GM12878 (cell line): ENCODE results near the gene SERPINA6. TPM values are rescaled to one million over a fixed set of nuclear protein-coding genes. Genes with fewer than 3 reads are reported as not detected.

Experiments
- ATAC-seq: fragments of 200-7000 bp; cut with Tn5 transposase; 3 replicates; pipeline ENCODE4 v1.9.1; 2020; ENCODE audit warnings: mild to moderate bottlenecking, moderate library complexity
- BruUV-seq: library from RNA; stranded (reverse); fragments of 400-500 nt; replicated peaks from 2 replicates; lab custom pipeline; 2021; lab: Mats Ljungman, UMichigan
- CTCF ChIA-PET: fragments of 300-600 bp; sonication (Branson Sonifier 250); formaldehyde crosslinking; extraction: SDS; loops from one replicate; lab custom pipeline; 2021; ENCODE audit warnings: inconsistent platforms; lab: Yijun Ruan, JAX
- POLR2A ChIA-PET: fragments of 350-600 bp; formaldehyde crosslinking; extraction: SDS; loops from one replicate; lab custom pipeline; 2021; ENCODE audit warnings: inconsistent platforms; lab: Charles Lee
- RAD21 ChIA-PET: fragments of 300-600 bp; sonication (Branson Sonifier 250); formaldehyde crosslinking; loops from one replicate; lab custom pipeline; 2023; ENCODE audit warnings: antibody characterized with exemption; ENCODE audit not compliant: unreplicated experiment; lab: Charles Lee
- SMC1A ChIA-PET: fragments of 300-600 bp; sonication (Branson Sonifier 250); formaldehyde crosslinking; loops from one replicate; lab custom pipeline; 2023; ENCODE audit not compliant: unreplicated experiment, uncharacterized antibody; lab: Charles Lee
- DNase-seq: peaks from one replicate; pipeline ENCODE4 v3.0.0-alpha.2; 2011; ENCODE audit warnings: low read depth, low spot score
- FAIRE-seq: peaks from 3 replicates; lab custom pipeline; 2011; peaks lifted over from hg19 to GRCh38; lab: Jason Lieb, UNC
- H2AFZ ChIP-seq: 2 replicates; pipeline ENCODE4 v1.6.0; 2011; ENCODE audit warnings: low read depth, low read length, control low read depth; ENCODE audit not compliant: control insufficient read depth
- H3K27ac ChIP-seq: 2 replicates; pipeline ENCODE4 v1.5.1; 2011; ENCODE audit warnings: control low read depth; ENCODE audit not compliant: control insufficient read depth, insufficient read depth
- H3K27me3 ChIP-seq, 2 experiments: replicated peaks in 1 of 2; 2 replicates each; pipeline versions ENCODE4 v1.6.0 to v1.6.1; 2011; ENCODE audit warnings: low read length in 1 of 2; ENCODE audit not compliant: control insufficient read depth in 2 of 2, insufficient read depth in 2 of 2
- H3K36me3 ChIP-seq, 2 experiments: 2 replicates each; pipeline ENCODE4 v1.5.1; 2011; ENCODE audit warnings: low read length in 1 of 2; ENCODE audit not compliant: control insufficient read depth in 2 of 2, insufficient read depth in 2 of 2
- H3K4me1 ChIP-seq: 2 replicates; pipeline ENCODE4 v1.6.1; 2011; ENCODE audit warnings: mild to moderate bottlenecking, low read length, moderate library complexity, mixed read lengths; ENCODE audit not compliant: control insufficient read depth, insufficient read depth
- H3K4me2 ChIP-seq: 2 replicates; pipeline ENCODE4 v1.6.0; 2011; ENCODE audit warnings: control low read depth; ENCODE audit not compliant: control insufficient read depth, insufficient read depth
- H3K4me3 ChIP-seq: fragments of 200-600 bp; sonication (generic); 2 replicates; pipeline ENCODE4 v1.5.1; 2016
- H3K79me2 ChIP-seq: 2 replicates; pipeline ENCODE4 v1.6.0; 2011; ENCODE audit warnings: low read length; ENCODE audit not compliant: control insufficient read depth, insufficient read depth
- H3K9ac ChIP-seq: 2 replicates; pipeline ENCODE4 v1.8.0; 2011; ENCODE audit warnings: low read length, control low read depth, mixed read lengths; ENCODE audit not compliant: control insufficient read depth, insufficient read depth
- H3K9me3 ChIP-seq: replicated peaks from 3 replicates; pipeline ENCODE4 v1.5.1; 2011; ENCODE audit warnings: mild to moderate bottlenecking, low read length; ENCODE audit not compliant: control insufficient read depth, insufficient read depth
- H4K20me1 ChIP-seq: 2 replicates; pipeline ENCODE4 v1.6.0; 2011; ENCODE audit not compliant: control insufficient read depth, insufficient read depth
- BACH1 ChIP-seq: fragments of 450-650 bp; IDR thresholded peaks from 2 replicates; pipeline ENCODE4 v1.6.1; 2017; ENCODE audit warnings: mild to moderate bottlenecking, borderline replicate concordance
- BCLAF1 ChIP-seq: fragments of 450-650 bp; IDR thresholded peaks from 2 replicates; pipeline ENCODE4 v1.6.1; 2017; ENCODE audit warnings: antibody characterized with exemption, mild to moderate bottlenecking, moderate library complexity
- CBFB ChIP-seq: IDR thresholded peaks from 2 replicates; pipeline ENCODE4 v1.6.1; 2016; ENCODE audit warnings: antibody characterized with exemption, low read depth
- KAT2A ChIP-seq: conservative IDR thresholded peaks from 2 replicates; pipeline ENCODE4 v1.6.1; 2011; ENCODE audit warnings: low read depth, low read length; ENCODE audit not compliant: control insufficient read depth
- MTA2 ChIP-seq: fragments of 450-650 bp; IDR thresholded peaks from 2 replicates; pipeline ENCODE4 v1.6.1; 2016; ENCODE audit warnings: low read depth, mild to moderate bottlenecking, moderate library complexity
- PAX5 ChIP-seq: IDR thresholded peaks from 2 replicates; pipeline ENCODE4 v1.6.1; 2011; ENCODE audit warnings: low read depth, low read length, borderline replicate concordance
- SMAD1 ChIP-seq: fragments of 450-650 bp; IDR thresholded peaks from 2 replicates; pipeline ENCODE4 v1.6.1; 2018; ENCODE audit warnings: mild to moderate bottlenecking, low read depth; ENCODE audit not compliant: partially characterized antibody
- SREBF2 ChIP-seq: IDR thresholded peaks from 2 replicates; pipeline ENCODE4 v1.6.1; 2012; ENCODE audit warnings: mild to moderate bottlenecking, low read length
- STAT1 ChIP-seq: fragments of 450-650 bp; conservative IDR thresholded peaks from 2 replicates; pipeline ENCODE4 v1.6.1; 2014; ENCODE audit warnings: antibody characterized with exemption, mild to moderate bottlenecking
- USF1 ChIP-seq: IDR thresholded peaks from 2 replicates; pipeline ENCODE4 v1.6.1; 2011; ENCODE audit warnings: borderline replicate concordance, low read depth, mild to moderate bottlenecking, moderate library complexity, mixed read lengths, low read length; ENCODE audit not compliant: insufficient read depth; ENCODE audit errors: extremely low read length
- ZBTB33 ChIP-seq: fragments of 450-650 bp; IDR thresholded peaks from 2 replicates; pipeline ENCODE4 v1.6.1; 2017; ENCODE audit warnings: mild to moderate bottlenecking
- ZNF384 ChIP-seq: IDR thresholded peaks from 2 replicates; pipeline ENCODE4 v1.6.1; 2012; ENCODE audit warnings: low read depth, mild to moderate bottlenecking, low read length, improper control_type of control experiment, borderline replicate concordance
- WGBS: methylation state at CpG from one replicate; pipeline ENCODE4 v1.1.6; 2016; ENCODE audit warnings: low lambda C conversion rate; ENCODE audit not compliant: insufficient replicate concordance, insufficient coverage; ENCODE audit errors: missing lambda C conversion rate; 5-methylcytosine and 5-hydroxymethylcytosine counted together
- in situ Hi-C: fragments of 300-500 bp; cut with MboI; formaldehyde crosslinking; loops from 9 replicates; pipeline ENCODE4 v1.14.3; 2018; ENCODE audit warnings: mixed read lengths
- intact Hi-C: fragments of 100-400 bp; cut with micrococcal nuclease; formaldehyde crosslinking; loops from one replicate; pipeline ENCODE4 v1.14.2; 2022; ENCODE audit not compliant: unreplicated experiment
- polyA plus RNA-seq, 11 experiments: library from polyadenylated mRNA; depleted of rRNA in 4 of 11; unstranded in 6 of 11; stranded (reverse) in 5 of 11; fragments of >200 nt; fragmentation: Nextera tagmentation in 4 of 11; fragmentation: Illumina TruSeq in 1 of 11; extraction: Ambion mirVana in 4 of 11; extraction: Trizol in 1 of 11; gene quantifications; 1 replicate in 1 of 11; 2 replicates in 10 of 11; pipeline versions ENCODE4 v1.2.1 to v1.2.3, GENCODE V29; 2011 to 2016; ENCODE audit warnings: inconsistent platforms in 2 of 11, missing spikeins in 2 of 11, low read depth in 1 of 11
- total RNA-seq, 4 experiments: library from RNA; depleted of rRNA in 3 of 4; stranded (reverse); fragments of >200 nt in 3 of 4; fragmentation: Illumina TruSeq in 1 of 4; extraction: Trizol in 1 of 4; gene quantifications; 2 replicates each; pipeline versions ENCODE4 v1.2.1 to v1.2.3, GENCODE V29; 2013 to 2021
- TF ChIP-seq, protein P1 (sequence below): fragments of 450-650 bp; IDR thresholded peaks from 2 replicates; pipeline ENCODE4 v1.6.1; 2014; ENCODE audit warnings: mild to moderate bottlenecking
- TF ChIP-seq, protein P2 (sequence below): fragments of 450-650 bp; IDR thresholded peaks from 2 replicates; pipeline ENCODE4 v1.6.1; 2017; ENCODE audit warnings: mild to moderate bottlenecking, low read depth, inconsistent platforms; ENCODE audit not compliant: poor library complexity, severe bottlenecking

Gene SERPINA6
- total and polyA plus RNA-seq, 10 of the 15 experiments (the other 5 are each of a cell fraction or from before 2014, with no cell fraction given): 0.11 to 0.27 (median 0.23) TPM; not detected in 7

GRCh38 chr14:94368956-94369355, 45.8 kb upstream of the SERPINA6 start (continued):
- TF ChIP-seq, protein P1, sequence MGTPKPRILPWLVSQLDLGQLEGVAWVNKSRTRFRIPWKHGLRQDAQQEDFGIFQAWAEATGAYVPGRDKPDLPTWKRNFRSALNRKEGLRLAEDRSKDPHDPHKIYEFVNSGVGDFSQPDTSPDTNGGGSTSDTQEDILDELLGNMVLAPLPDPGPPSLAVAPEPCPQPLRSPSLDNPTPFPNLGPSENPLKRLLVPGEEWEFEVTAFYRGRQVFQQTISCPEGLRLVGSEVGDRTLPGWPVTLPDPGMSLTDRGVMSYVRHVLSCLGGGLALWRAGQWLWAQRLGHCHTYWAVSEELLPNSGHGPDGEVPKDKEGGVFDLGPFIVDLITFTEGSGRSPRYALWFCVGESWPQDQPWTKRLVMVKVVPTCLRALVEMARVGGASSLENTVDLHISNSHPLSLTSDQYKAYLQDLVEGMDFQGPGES: no peak

DNA sequence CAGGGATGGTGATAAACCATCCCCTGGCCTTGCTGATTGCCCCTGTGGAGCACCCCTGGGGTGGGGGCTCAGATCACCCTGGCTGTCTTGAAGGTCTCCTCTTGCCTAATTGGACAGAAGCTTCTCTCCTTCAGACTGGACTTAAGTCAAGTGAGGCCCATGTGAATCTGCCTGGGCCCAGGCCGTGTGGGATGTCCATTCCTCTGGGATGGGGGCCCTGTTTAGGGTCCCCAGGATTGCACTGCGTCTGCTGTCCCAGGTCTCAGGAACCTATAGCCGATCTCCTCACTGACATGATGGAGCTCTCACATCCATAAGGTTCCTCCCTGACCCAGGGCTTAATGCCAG, 45.1 kb upstream of the SERPINA6 start:
- Histone ChIP-seq H4K20me1 (no peaks in the 10 kb centered on the region), H3K27ac (no peak overlapping the region), H3K4me1 (no peaks in the 10 kb centered on the region), H3K9ac (no peak overlapping the region), H3K4me2 (no peak overlapping the region), H3K9me3 (no peaks in the 10 kb centered on the region), H3K79me2 (no peaks in the 10 kb centered on the region), H3K36me3 (no peaks in the 10 kb centered on the region), H3K4me3 (no peak overlapping the region), H2AFZ (no peak overlapping the region), H3K27me3 (no peaks in the 10 kb centered on the region; a peak in 1 of 4 replicates)
- ChIA-PET SMC1A (no interaction called here), POLR2A (no interaction called here), RAD21 (no interaction called here), CTCF (no interaction called here)
- intact Hi-C loops: no loop called here
- in situ Hi-C loops: no loop called here
- FAIRE-seq (no peak), ATAC-seq (no peak), DNase-seq (no peak)
- no TSS peak for BruUV-seq
- WGBS: 14% methylated on average over 3 of the region's 3 CpGs
- TF ChIP-seq SMAD1: no peak
- no peak for TF ChIP-seq STAT1
- no peak for TF ChIP-seq USF1
- TF ChIP-seq, protein P2, sequence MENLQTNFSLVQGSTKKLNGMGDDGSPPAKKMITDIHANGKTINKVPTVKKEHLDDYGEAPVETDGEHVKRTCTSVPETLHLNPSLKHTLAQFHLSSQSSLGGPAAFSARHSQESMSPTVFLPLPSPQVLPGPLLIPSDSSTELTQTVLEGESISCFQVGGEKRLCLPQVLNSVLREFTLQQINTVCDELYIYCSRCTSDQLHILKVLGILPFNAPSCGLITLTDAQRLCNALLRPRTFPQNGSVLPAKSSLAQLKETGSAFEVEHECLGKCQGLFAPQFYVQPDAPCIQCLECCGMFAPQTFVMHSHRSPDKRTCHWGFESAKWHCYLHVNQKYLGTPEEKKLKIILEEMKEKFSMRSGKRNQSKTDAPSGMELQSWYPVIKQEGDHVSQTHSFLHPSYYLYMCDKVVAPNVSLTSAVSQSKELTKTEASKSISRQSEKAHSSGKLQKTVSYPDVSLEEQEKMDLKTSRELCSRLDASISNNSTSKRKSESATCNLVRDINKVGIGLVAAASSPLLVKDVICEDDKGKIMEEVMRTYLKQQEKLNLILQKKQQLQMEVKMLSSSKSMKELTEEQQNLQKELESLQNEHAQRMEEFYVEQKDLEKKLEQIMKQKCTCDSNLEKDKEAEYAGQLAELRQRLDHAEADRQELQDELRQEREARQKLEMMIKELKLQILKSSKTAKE: no peak
- TF ChIP-seq CBFB: no peak
- TF ChIP-seq ZBTB33: no peak
- no peak for TF ChIP-seq ZNF384
- no peak for TF ChIP-seq BCLAF1
- TF ChIP-seq PAX5: no peak
- TF ChIP-seq BACH1: no peak
- no peak for TF ChIP-seq SREBF2
- no peak for TF ChIP-seq MTA2
- TF ChIP-seq KAT2A: no peak
